ENCODE data around the gene SAA2. TPM values are rescaled to one million over a fixed set of nuclear protein-coding genes. Genes with fewer than 3 reads are reported as not detected.
"Not testable (repeated sequence)": the region's sequence is repeated elsewhere in the genome, so short reads cannot be mapped to it uniquely, and the experiment has no call there.

SAA2 gene
- total RNA-seq, 1 experiment from 2014 or later, result 31.5 TPM

DNA sequence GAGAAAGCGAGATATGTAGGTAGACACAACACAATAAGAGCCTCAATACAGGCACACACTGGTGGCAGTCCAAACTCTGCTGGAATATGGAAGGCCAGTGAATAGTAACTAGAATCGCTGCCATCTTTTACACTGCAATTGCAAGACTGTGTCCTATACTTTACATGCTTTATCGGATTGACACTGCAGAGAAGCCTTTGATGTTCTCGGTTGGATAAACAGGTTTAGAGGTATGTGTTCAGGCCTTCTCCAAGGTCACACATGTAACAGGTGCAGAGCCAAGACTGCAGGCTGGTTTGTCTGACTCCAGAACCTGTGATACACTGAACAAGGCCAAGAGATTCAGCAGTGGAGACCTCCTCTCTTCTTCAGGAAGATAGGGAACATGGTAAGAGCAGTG, 22.7 kb upstream of the SAA2 start:
- no TSS peak for BruUV-seq (replicated peaks)
- no peak overlapping the region for H3K27ac Mint-ChIP-seq (ENCODE audit: unreplicated experiment)
- CTCF ChIA-PET, result no interaction called here
- TF ChIP-seq, protein P1, sequence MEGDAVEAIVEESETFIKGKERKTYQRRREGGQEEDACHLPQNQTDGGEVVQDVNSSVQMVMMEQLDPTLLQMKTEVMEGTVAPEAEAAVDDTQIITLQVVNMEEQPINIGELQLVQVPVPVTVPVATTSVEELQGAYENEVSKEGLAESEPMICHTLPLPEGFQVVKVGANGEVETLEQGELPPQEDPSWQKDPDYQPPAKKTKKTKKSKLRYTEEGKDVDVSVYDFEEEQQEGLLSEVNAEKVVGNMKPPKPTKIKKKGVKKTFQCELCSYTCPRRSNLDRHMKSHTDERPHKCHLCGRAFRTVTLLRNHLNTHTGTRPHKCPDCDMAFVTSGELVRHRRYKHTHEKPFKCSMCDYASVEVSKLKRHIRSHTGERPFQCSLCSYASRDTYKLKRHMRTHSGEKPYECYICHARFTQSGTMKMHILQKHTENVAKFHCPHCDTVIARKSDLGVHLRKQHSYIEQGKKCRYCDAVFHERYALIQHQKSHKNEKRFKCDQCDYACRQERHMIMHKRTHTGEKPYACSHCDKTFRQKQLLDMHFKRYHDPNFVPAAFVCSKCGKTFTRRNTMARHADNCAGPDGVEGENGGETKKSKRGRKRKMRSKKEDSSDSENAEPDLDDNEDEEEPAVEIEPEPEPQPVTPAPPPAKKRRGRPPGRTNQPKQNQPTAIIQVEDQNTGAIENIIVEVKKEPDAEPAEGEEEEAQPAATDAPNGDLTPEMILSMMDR (IDR thresholded peaks at IDR 0.05; ENCODE audit: unreplicated experiment), result no peak
- peaks cover 8% of the 10 kb centered on the region for H3K36me3 Mint-ChIP-seq (ENCODE audit: insufficient read depth, unreplicated experiment)
- H3K27me3 Mint-ChIP-seq (ENCODE audit: unreplicated experiment), result no peaks in the 10 kb centered on the region
- peaks cover 10% of the 10 kb centered on the region for H3K4me1 Mint-ChIP-seq (ENCODE audit: low read depth, unreplicated experiment)
- intact Hi-C loops (cut with micrococcal nuclease; ENCODE audit: unreplicated experiment), result no loop called here
- H3K4me3 Mint-ChIP-seq (ENCODE audit: low read depth, unreplicated experiment), result no peak overlapping the region
- no peaks in the 10 kb centered on the region for H3K9me3 Mint-ChIP-seq (ENCODE audit: low read depth, unreplicated experiment)
- no peak for DNase-seq

DNA sequence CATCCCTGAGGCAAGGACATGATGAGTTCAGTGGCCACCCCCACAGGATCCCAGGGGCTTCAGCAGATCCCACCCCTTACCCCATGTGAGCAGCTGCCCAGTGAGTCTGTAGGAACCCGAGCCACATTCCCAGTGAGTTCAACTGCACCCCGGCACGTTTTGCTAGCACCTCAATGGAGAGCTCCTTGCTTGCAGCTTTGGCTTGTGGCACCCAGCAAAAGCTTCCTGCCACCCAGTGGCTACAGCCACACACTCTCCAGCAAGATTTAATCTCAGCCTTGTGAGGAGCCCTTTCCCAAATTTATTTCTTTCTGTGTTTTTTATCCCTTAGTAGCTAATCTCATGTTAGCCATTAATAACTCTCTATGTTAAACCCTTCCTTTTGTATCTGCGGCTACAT, 21.6 kb upstream of the SAA2 start:
- Mint-ChIP-seq H3K36me3 (ENCODE audit: insufficient read depth, unreplicated experiment) (peaks cover 8% of the 10 kb centered on the region), H3K4me1 (ENCODE audit: low read depth, unreplicated experiment) (peaks cover 22% of the 10 kb centered on the region), H3K27ac (ENCODE audit: unreplicated experiment) (no peak overlapping the region), H3K9me3 (ENCODE audit: low read depth, unreplicated experiment) (no peaks in the 10 kb centered on the region), H3K4me3 (ENCODE audit: low read depth, unreplicated experiment) (no peak overlapping the region), H3K27me3 (ENCODE audit: unreplicated experiment) (no peaks in the 10 kb centered on the region)
- BruUV-seq (replicated peaks), result no TSS peak
- DNase-seq, result no peak
- intact Hi-C loops (cut with micrococcal nuclease; ENCODE audit: unreplicated experiment), result no loop called here
- TF ChIP-seq, protein P1 (IDR thresholded peaks at IDR 0.05; ENCODE audit: unreplicated experiment), result no peak
- CTCF ChIA-PET, result interaction anchor here (1.0 kb wide), 1 partner anchor 26 kb away, joined by 6 read pairs; no protein-coding TSS in a partner anchor

DNA sequence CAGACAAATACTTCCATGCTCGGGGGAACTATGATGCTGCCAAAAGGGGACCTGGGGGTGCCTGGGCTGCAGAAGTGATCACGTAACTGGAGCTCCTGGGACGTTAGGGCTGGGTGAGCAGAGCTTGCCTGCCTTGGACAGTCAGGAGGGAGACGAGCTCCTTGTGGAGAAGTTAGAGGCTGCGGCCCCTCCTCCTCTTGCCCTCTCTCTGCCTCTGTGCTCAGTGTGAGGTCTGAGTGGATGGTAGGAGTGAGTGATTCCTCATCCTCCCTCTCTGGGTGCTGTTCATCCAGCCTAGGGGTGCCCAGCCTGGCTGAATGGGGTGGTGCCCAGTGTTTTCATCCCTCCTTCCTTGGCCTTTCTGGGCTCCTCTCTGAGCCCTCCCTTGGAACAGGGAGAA, 20.8 kb upstream of the SAA2 start:
- H3K27me3 Mint-ChIP-seq (ENCODE audit: unreplicated experiment); BruUV-seq (replicated peaks); H3K4me3 Mint-ChIP-seq (ENCODE audit: low read depth, unreplicated experiment); CTCF ChIA-PET; DNase-seq; H3K9me3 Mint-ChIP-seq (ENCODE audit: low read depth, unreplicated experiment); H3K36me3 Mint-ChIP-seq (ENCODE audit: insufficient read depth, unreplicated experiment); H3K27ac Mint-ChIP-seq (ENCODE audit: unreplicated experiment); intact Hi-C loops (cut with micrococcal nuclease; ENCODE audit: unreplicated experiment): not testable (repeated sequence)
- peaks cover 24% of the 10 kb centered on the region for H3K4me1 Mint-ChIP-seq (ENCODE audit: low read depth, unreplicated experiment)

DNA sequence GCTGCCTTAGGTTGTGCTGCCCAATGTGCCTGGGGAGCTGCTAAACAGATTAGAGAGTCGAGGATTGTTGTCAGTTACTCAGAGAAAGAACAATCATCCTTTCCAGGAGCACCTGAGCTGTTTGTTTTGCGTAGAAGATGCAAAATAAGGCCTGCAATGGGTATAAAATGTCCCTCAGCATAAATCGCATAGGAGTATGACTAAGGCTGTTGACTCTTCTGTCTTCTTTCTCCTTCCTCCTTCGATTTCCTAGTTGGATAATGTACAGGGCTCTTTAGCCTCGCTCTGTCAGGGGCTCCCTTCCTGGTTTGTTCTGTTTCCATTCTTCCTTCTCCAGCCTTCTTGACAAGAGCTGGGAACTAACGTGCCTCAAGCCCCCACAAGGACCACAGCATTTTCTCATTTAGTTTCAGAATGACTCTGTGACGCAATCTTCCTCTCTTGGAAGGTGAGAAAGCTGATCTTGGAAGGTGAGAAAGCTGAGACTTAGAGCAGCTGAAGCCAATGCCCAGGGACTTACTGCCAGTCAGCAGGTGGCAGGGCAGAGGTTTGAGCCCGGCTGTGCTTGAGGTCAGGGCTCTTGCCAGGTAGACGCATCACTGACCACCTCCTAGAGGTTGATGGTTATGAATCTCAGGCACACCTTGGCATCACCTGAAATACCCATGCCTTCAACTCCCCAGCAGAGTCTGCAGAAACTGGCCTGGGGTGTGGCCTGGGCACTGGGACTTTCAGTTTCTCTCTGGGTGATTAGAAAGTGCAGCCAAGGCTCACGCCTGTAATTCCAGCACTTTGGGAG, 19.1 kb upstream of the SAA2 start:
- H3K36me3 Mint-ChIP-seq (ENCODE audit: insufficient read depth, unreplicated experiment); CTCF ChIA-PET; H3K27me3 Mint-ChIP-seq (ENCODE audit: unreplicated experiment); H3K9me3 Mint-ChIP-seq (ENCODE audit: low read depth, unreplicated experiment); intact Hi-C loops (cut with micrococcal nuclease; ENCODE audit: unreplicated experiment): not testable (repeated sequence)
- BruUV-seq (replicated peaks), result TSS peak; percentile 68
- H3K27ac Mint-ChIP-seq (ENCODE audit: unreplicated experiment), result peak overlapping the region; percentile 45
- H3K4me3 Mint-ChIP-seq (ENCODE audit: low read depth, unreplicated experiment), result peak overlapping the region; percentile 30
- DNase-seq, result peak; percentile 8
- peaks cover 31% of the 10 kb centered on the region for H3K4me1 Mint-ChIP-seq (ENCODE audit: low read depth, unreplicated experiment)

DNA sequence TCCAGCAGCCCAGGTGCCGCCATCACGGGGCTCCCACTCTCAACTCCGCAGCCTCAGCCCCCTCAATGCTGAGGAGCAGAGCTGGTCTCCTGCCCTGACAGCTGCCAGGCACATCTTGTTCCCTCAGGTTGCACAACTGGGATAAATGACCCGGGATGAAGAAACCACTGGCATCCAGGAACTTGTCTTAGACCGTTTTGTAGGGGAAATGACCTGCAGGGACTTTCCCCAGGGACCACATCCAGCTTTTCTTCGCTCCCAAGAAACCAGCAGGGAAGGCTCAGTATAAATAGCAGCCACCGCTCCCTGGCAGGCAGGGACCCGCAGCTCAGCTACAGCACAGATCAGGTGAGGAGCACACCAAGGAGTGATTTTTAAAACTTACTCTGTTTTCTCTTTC, 17.5 kb upstream of the SAA2 start, which contains the start of gene SAA1:
Gene SAA1 (plus strand): TSS at position 316 of the 400 bp plus-strand sequence. CDS start 624 bp downstream, outside the sequence.
- no peaks in the 10 kb centered on the region for H3K9me3 Mint-ChIP-seq (ENCODE audit: low read depth, unreplicated experiment)
- intact Hi-C loops (cut with micrococcal nuclease; ENCODE audit: unreplicated experiment), result no loop called here
- H3K4me3 Mint-ChIP-seq (ENCODE audit: low read depth, unreplicated experiment), result no peak within 1 kb of the TSS
- no peak within 1 kb of the TSS for H3K27ac Mint-ChIP-seq (ENCODE audit: unreplicated experiment)
- TF ChIP-seq, protein P1 (IDR thresholded peaks at IDR 0.05; ENCODE audit: unreplicated experiment), result no peak
- no peaks in the 10 kb centered on the region for H3K27me3 Mint-ChIP-seq (ENCODE audit: unreplicated experiment)
- peak; percentile 34 for DNase-seq
- CTCF ChIA-PET, result interaction anchor here (0.7 kb wide), 1 partner anchor 370 kb away, joined by 3 read pairs; no protein-coding TSS in a partner anchor
- peaks cover 31% of the 10 kb centered on the region for H3K4me1 Mint-ChIP-seq (ENCODE audit: low read depth, unreplicated experiment)
- peaks cover 7% of the 10 kb centered on the region for H3K36me3 Mint-ChIP-seq (ENCODE audit: insufficient read depth, unreplicated experiment)
- BruUV-seq (replicated peaks), result no TSS peak
